Amygdala (tissue), 56 donors: ENCODE measurements around the gene SRSF10.
"Not testable (repeated sequence)": the region's sequence is repeated elsewhere in the genome, so short reads cannot be mapped to it uniquely, and the experiment has no call there.

Experiments
- DNase-seq, 56 donors: peaks; one replicate each; lab custom pipeline; 2025; lab: John Stamatoyannopoulos, UW

Gene SRSF10

DNA sequence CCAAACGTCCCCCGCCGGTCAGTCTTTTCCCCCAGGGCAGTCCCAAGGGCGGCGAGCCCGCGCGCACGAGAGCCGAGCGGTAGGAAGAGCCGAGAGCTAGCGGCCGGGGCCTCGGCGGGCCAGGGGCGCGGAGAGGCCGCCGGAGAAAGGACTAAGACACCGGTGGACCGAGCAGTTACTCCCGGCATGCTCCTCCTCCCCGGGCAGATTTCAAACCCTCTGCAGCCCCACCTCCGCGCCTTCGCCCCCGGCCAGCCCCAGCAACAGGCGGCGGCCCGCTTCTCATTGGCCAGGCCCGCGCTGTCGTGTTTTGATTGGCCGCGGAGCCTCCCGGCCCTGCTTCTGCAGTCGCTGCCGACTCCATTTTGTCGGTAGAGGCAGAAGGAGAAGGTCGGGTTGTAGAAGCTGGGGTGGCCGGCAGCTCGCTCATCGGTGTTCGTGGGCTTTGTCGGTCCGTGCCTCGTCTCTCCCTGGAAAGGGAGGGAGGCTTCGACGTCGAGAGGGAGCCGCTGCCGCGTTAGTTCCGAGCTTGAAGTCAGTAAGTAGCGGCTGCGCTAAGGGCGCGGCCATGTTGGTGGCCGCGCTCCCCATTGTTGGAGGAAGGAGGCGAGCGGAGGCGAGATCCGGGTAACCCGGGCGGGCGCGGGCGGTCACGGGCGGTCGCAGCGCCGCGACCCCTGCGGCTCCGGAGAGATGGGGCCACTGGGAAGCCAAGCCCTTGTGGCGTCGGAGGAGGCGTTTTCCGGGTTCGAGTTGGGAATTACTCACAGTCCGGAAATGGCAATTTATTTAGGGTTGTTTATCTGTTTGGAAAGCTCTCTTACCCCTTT lies 20.5 kb downstream of the SRSF10 start, which contains the start of gene PNRC2:
Gene PNRC2, plus strand, starts transcription at position 368 of the 830 bp plus-strand sequence. CDS start 1,630 bp downstream, outside the sequence.
- DNase-seq: peak; percentile 66 to 98 (median 94)

DNA sequence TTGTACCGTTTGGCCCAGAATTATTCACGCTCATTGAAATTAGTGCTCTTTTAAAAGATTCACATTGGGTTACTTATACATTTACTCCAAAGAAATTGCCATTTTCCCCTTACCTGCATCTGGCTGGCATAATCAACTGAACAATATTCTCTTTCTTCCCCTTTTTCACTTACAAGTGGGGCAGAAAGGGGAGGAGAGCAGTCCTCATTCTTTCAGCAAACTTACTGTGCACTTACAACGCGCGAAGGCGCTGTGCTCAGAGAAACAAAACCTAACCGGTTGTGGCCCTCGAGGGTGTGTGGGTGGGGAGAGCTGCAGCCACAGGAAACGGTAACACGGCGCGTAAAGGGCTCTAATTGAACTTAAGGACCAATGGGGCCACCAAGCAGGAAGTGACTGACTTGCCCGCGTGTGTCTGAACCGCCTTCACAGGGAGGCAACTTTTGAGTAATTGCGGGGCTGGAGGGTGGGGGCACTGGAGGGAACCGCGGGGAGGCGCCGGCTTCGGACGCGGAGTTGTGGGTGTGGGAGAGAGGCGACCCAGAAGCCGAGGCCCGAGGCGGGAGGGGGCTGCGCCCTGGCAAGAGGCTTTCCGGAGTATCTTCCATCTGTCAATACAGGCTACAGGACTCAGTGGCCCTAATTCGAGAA lies 21.2 kb downstream of the SRSF10 start:
- peak in 49 of 56 donors; percentile 17 to 85 (median 62) for DNase-seq

DNA sequence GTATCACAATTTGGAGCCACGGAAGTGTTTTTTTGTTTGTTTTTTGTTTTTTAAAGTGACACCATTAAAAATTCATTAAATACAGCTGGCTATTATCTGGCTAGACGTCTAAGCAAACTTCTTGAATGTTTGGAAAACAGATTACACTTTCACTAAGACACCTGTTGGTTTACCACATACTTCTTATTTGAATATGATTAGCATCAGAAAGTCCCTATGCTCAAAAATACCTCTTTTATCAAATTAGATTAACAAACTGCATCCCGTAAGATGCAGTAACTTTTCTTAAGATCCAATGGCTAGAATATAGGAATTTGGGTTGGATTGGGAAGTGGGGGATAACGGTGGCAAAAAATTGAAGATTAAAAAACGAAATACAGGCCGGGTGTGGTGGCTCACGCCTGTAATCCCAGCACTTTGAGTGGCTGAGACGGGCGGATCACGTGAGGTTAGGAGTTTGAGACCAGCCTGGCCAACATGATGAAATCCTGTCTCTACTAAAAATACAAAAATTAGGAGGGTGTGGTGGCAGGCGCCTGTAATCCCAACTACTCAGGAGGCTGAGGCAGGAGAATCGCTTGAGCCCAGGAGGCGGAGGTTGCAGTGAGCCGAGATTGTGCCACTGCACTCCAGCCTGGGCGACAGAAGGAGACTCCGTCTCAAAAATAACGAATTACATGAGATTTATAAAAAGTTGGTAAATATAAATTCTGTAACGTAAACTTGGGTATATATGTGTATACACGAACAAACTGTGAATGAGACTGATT lies 21.9 kb downstream of the SRSF10 start:
- not testable (repeated sequence) for DNase-seq

DNA sequence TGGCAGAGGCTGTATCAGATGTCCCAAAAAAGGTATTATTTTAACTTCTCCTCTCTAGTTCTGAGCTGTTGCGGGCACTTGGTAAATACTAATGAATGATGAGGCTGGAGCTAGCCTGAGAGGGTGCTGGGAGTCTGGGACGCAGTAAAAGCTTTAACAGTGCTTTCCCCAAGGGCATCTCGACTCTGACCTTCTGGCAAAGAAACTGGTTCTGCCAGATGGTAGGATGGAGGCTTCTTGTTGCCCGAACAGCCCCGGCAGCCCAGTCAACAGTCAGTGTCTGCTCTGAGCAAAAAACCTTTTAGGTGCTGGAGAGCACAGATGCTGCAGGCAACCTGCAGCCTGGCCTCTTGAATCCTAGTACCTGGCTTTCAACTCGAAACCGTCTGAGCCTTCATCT lies 23.0 kb downstream of the SRSF10 start:
- no peak for DNase-seq

DNA sequence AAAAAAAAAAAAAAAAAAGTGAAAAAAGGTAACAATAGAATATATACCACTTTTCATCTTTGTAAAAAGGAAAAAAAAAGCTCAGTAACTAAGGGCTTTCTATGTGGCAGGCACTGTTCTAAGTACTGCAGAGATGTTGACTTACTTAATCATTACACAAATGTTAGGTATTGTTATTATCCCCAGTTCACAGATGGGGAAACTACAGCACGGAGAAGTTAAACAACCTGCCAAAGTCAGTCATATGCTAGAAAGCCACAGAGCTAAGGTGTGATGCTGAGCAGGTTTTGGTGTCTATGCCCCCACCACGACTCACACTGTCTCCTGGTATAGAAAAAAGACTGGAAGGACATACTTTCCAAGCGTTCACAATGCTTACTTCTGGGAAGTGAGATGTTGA lies 27.1 kb downstream of the SRSF10 start:
- no peak for DNase-seq

DNA sequence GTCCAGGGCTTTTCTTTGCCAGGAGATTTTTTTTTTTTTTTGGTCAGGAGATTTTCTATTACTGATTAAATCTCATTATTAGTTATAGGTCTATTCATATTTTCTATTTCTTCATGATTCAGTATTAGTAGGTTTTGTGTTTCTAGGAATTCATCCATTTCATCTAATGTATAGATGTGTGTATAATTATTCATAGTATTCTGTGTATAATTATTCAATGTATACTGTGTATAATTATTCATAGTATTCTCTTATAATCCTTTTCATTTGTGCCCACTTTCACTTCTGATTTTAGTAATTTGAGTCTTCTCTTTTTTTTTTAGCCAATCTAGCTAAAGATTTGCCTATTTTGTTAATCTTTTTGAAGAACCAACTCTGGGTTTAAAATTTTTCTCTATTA lies 32.8 kb downstream of the SRSF10 start:
- no peak for DNase-seq

DNA sequence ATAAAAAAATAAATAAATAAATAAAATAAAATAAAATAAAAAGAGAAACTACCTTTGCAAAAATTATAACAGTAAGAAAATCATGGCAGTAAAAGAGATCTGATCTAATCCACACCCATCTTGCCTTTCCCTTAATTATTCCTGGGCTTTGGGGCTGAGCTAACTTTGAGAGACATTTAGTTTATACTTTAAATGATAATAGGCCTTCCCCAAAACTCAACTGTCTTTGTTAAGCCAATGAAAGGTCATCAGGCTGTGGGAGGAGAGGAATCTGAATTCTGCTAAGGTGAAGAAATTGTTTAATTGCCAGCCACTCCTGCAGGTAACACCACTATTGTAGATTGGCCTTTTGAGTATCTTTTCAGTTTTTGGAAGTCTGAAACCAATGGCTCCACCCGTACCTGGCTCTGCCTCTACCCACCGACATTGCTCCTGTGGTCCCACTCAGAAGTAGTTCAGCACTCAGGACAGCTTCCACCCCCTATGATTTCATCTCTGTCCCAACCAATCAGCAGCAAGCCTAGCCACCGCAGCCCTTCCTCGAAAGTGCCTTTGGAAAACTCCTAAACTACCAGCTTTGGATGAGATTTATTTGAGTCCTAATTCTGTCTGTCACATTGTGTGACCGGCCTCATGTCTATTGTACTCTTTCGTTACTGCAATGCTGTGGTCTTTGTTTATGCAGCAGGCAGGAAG lies 43.5 kb downstream of the SRSF10 start:
- DNase-seq: no peak

DNA sequence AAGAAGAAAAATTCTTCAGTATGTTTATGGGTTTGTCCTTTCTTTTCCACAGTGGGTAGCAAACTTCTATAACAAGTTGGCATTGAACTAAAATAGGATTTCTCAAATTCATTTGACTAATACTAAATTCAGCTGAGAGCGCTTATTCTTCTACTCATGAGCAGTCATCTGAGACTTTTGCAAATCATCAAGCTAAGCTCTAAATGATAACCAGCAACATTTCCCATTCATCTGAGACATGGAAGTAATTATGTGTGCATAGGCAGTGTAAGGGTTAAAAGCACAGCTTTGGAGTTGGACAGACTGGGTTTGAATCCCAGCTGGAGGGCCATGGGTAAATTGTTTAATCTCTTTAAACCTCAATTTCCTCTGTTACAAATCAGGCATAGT lies 48.6 kb downstream of the SRSF10 start:
- no peak for DNase-seq

DNA sequence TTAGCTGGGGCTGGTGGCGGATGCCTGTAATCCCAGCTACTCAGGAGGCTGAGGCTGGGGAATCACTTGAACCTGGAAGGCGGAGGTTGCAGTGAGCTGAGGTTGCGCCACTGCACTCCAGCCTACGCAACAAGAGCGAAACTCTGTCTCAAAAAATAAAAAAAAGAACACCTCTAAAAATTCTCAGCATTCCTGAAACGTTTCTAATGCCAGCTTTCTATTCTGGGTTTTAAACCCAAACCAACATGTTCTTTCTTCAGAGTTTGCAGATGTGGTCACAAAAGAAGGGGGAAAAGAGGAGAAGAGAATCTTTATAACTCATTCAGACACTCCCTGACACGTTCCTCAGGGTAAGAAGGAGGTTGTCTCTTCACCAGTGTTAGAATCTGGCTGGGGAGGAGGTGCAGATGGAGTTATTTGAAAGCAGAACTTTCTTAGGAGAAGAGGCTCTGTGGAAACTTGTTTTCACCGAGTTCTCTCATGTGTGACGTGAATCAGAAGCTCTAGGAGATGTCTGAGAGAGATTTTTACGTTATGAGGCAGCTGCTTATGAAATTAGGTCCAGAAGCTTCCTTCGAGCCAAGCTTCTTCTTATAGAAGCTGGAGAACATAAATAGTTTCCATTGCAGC lies 49.2 kb downstream of the SRSF10 start:
- DNase-seq: no peak

DNA sequence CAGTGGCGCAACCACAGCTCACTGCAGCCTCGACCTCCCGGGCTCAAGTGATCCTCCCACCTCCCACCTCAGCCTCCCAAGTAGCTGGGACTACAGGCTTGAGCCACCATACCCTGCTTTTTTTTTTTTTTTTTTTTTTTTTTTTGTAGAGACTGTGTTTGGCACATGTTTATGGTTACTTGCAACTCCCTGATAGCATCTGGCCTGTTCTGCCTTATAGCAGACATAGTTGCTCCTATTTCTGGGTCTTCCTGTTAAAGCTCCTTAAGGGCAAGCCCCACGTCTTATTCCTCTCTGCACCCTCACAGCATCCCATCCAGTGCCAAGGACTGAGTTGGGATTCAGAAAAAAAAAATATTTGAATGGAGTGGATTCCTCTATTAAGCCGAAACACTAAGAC lies 49.9 kb downstream of the SRSF10 start:
- DNase-seq: no peak

DNA sequence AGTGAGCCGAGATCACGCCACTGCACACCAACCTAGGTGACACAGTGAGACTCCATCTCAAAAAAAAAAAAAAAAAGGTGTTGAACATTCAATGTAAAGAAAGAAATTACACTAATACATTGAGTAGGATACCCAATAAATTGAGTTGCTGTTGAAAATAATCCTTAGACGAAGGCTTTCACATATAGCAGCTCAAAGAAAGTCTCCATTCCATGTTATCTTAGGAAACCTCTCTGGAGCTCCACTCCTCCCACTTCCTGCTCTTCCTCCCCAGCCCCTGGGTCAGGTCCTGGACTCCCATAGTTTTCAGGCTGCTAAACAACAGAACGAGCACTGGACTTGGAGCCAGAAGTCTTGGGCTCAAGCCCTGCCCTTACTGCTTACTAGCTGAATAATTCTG lies 51.3 kb downstream of the SRSF10 start:
- DNase-seq: no peak

DNA sequence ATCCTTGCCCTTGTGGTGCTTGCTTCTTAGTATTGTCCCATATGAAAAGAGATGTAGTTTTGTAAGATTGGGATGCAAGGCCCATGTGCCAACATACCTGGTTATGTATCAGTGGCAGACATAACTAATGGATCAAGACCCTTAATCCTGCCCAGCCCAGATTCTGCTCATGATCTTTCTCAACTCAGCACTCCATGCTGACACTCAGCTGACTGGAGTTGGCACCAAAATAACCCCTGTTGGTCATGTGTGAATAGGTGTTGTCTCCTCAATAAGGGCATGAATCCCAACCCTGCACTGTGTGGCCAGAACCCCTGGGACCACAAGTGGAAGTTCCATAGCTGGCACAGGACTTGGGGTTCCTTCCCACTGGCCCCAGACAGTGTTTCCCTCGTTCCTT lies 53.0 kb downstream of the SRSF10 start:
- no peak for DNase-seq

DNA sequence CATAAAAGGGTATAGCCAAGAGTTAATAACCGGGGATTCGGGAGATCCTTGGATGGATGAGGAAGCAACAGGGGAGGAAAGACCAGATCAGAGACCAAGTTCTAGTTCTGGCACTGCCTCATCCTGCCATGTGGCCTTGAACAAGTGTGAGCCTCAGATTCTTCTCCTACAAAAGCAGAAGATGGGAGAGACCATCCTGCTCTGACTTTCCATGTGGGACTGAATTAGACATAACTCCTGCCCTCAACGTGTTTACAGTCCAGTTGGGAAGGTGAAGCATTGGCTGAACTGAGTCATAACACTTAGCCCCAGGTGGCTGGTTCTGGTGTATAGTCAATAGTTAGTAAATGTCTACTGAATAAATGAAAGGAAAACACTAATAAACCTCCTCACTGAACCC lies 54.8 kb downstream of the SRSF10 start:
- no peak for DNase-seq

DNA sequence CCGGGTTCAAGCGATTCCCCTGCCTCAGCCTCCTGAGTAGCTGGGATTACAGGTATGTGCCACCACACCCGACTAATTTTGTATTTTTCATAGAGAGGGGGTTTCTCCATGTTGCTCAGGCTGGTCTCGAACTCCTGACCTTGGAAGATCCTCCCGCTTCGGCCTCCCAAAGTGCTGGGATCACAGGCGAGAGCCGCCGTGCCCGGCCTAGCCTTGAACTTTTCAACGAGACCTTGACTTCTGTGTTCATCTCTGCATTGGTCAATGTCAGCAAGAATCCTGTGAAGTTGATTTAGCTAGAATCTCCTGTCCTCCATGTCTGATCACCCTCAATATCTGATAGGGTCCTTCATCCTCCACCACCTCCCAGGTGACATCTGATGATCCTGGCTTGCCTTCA lies 55.5 kb downstream of the SRSF10 start:
- DNase-seq: no peak

DNA sequence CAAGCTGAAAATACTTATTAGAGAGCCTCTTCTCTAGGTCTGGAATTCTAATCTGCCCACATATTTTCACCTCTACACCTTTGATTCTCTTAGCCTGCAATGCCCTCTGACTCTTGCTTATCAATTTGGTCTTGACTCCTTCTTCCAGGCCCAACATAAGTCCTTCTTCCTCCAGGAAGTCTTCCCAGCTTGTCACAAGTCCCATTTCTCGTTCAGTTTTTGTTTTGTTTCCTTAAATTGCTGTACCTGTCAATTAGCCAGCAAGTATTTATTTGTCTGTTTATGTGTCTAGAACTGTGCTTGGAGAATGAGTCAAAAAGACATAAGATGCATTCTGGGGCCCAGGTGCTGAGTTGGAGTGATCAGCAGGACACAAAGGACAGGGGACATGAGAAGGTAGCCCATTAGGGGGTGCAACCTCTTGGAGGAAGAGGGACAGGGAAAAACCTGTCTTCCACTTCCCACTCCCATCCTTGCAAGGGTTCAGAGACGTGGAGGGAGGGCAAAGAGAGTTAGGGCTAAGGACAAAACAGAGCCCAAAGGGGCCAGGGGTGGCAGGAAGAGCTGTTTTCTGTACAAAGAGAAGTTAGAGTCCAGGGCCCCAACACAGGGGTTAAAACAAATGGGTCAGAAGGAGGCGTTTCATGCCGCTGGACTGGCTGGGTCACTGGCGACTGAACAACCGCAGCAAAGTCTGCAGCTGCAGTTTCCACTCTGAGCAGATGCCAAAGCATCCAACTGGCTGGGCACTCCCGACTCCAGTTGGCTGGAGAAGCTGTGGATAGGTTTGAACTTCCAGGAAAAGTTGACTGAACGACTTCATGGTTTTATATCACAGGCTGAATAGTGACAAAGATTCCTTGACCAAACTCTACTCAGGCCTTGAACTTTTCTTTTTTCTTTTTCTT lies 56.3 kb downstream of the SRSF10 start:
- peak in 2 of 56 donors; percentile 3 to 12 for DNase-seq

DNA sequence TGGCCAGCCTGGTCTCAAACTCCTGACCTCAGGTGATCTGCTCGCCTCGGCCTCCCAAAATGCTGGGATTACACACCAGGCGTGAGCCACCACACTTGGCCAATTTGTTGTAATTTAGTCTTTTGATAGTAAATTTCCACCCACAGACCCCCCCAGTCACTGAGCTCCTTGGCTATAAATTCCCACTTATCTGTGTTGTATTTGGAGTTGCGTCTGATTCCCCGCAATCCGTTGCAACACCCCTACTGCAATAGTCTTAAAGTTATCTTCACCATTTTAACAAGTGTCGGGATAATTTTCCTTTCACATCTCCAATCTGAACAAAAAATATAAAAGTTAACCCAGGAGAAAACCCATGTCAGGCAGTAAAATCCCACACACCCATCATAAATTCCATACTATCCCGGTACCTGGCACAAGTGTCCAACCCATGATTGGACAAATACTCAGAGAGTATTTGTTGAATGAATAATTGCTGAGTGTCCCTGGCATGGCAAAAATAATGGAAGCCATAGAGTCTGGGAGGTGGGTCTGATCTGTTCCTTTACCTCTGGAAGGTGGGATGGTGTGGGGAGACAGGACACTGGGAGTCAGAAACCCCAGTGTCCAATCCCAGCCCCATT lies 57.7 kb downstream of the SRSF10 start:
- no peak for DNase-seq

DNA sequence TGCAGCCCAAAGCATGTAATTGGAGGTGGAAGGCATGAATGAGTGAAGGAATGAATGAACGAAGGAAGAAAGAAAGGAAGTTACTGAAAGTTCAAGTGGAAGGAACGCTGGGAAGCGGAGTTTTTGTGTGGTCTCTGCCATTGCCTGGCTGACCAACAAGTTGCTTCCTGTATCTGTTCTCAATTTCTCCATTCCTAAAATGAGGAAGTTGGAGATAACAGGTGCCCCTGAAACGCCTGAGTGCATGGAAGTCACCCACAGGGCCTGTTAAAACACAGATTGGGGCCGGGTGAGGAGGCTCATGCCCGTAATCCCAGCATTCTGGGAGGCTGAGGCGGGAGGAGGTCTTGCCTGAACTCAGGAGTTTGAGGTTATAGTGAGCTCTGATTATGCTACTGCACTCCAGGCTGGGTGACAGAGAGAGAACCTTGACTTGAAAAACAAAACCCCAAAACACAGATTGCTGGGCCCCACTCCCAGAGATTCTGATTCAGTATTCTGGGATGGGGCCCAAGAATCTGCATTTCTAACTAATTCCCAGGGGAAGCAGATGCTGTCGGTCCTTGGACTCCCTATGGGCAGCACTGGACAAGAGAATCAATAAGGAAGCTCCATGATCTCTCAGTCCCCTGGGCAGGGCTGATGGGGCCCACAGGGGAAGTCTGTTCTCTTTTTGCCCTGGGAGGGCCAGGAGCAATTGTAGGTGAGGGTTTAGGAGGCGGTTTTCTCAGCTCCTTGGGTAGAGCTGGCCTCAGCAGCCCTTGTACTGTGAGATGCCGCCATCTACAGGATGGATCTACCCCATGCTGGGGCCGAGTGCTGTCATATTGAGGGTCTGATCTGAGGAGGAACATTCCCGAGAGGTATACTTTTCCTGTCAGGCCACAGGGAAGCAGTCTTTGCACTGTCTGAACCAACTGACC lies 63.7 kb downstream of the SRSF10 start:
- DNase-seq: peak in 25 of 56 donors; percentile 0 to 47 (median 15)
